A673 (cell line): Measurements from ENCODE around the gene BPHL. TPM values are rescaled to one million over a fixed set of nuclear protein-coding genes. Genes with fewer than 3 reads are reported as not detected.

Experiments
- BruUV-seq: library from RNA; stranded (reverse); fragments of 400-500 nt; replicated peaks from 2 replicates; lab custom pipeline; 2021; lab: Mats Ljungman, UMichigan
- CTCF ChIA-PET: fragments of 300-600 bp; sonication (Branson Sonifier 250); formaldehyde crosslinking; loops from one replicate; lab custom pipeline; 2022; ENCODE audit warnings: antibody characterized with exemption; lab: Charles Lee
- POLR2A ChIA-PET: fragments of 300-600 bp; sonication (Branson Sonifier 250); formaldehyde crosslinking; loops from one replicate; lab custom pipeline; 2022; ENCODE audit warnings: antibody characterized with exemption; ENCODE audit not compliant: low non-redundant PET; lab: Charles Lee
- DNase-seq: peaks from one replicate; pipeline ENCODE4 v3.0.0-alpha.2; 2015; ENCODE audit warnings: low spot score
- H3K27ac ChIP-seq: fragments of 200-600 bp; sonication (generic); 2 replicates; pipeline ENCODE4 v1.5.1; 2016; ENCODE audit warnings: mixed run types, low read depth, mild to moderate bottlenecking, mixed read lengths, antibody characterized with exemption, low read length; ENCODE audit not compliant: poor library complexity, severe bottlenecking
- H3K27me3 ChIP-seq: fragments of 200-600 bp; sonication (generic); replicated peaks from 2 replicates; pipeline ENCODE4 v1.6.1; 2017; ENCODE audit warnings: mixed run types, low read depth, mild to moderate bottlenecking, mixed read lengths, antibody characterized with exemption, low read length; ENCODE audit not compliant: insufficient read depth, poor library complexity
- H3K36me3 ChIP-seq: fragments of 200-600 bp; sonication (generic); 2 replicates; pipeline ENCODE4 v1.6.1; 2016; ENCODE audit warnings: mixed run types, mild to moderate bottlenecking, mixed read lengths, antibody characterized with exemption, low read length; ENCODE audit not compliant: insufficient read depth, poor library complexity, severe bottlenecking
- H3K4me1 ChIP-seq: fragments of 200-600 bp; sonication (generic); 2 replicates; pipeline ENCODE4 v1.6.1; 2017; ENCODE audit warnings: mixed run types, mild to moderate bottlenecking, mixed read lengths, antibody characterized with exemption, low read length; ENCODE audit not compliant: insufficient read depth, poor library complexity, severe bottlenecking
- H3K4me3 ChIP-seq: fragments of 200-600 bp; sonication (generic); 2 replicates; pipeline ENCODE4 v1.5.1; 2016; ENCODE audit warnings: low read depth, mixed run types, mild to moderate bottlenecking, mixed read lengths, low read length; ENCODE audit not compliant: poor library complexity, severe bottlenecking
- H3K9me3 ChIP-seq: fragments of 200-600 bp; sonication (generic); 2 replicates; pipeline ENCODE4 v1.6.1; 2016; ENCODE audit warnings: mixed run types, low read depth, mild to moderate bottlenecking, mixed read lengths, antibody characterized with exemption, low read length; ENCODE audit not compliant: poor library complexity, severe bottlenecking
- EZH2 ChIP-seq: fragments of 200-600 bp; sonication (generic); IDR thresholded peaks from 2 replicates; pipeline ENCODE4 v1.6.1; 2017; ENCODE audit warnings: borderline replicate concordance, low read depth, mild to moderate bottlenecking, mixed read lengths, antibody characterized with exemption, low read length; ENCODE audit not compliant: poor library complexity, severe bottlenecking
- intact Hi-C: fragments of 100-400 bp; cut with micrococcal nuclease; formaldehyde crosslinking; loops from one replicate; pipeline ENCODE4 v1.10.0; 2022; ENCODE audit not compliant: unreplicated experiment
- total RNA-seq: library from RNA; stranded (reverse); gene quantifications from 2 replicates; pipeline ENCODE4 v1.2.3, GENCODE V29; 2021
- TF ChIP-seq, protein P1 (sequence below): fragments of 300-800, 200-600 bp; sonication (generic); conservative IDR thresholded peaks from 2 replicates; pipeline ENCODE4 v1.5.1; 2017; ENCODE audit warnings: low read depth, mild to moderate bottlenecking, antibody characterized with exemption, low read length, moderate library complexity, mixed read lengths

BPHL gene
- total RNA-seq, 1 experiment from 2014 or later: 30.8 TPM

DNA sequence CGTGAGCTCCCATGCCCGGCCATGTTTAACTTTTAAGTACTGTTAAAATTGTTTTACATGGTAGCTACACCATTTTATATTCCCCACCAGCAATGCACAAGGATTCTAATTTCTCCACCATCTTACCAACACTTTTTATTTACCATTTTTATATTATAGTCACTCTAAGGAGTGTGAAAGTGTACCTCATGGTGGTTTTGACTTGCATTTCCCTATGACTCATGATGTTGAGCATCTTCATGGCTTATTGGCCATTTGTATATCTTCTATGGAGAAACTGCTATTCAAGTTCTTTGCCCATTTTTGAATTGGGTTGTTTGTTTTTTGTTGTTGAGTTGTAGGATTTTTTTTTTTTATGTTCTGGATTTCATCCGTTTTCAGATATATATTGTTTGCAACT is 15.6 kb upstream of the BPHL start:
- ChIA-PET CTCF (no interaction called here), POLR2A (no interaction called here)
- H3K4me3 ChIP-seq: no peak overlapping the region
- H3K27me3 ChIP-seq: no peaks in the 10 kb centered on the region
- BruUV-seq: no TSS peak
- H3K9me3 ChIP-seq: no peaks in the 10 kb centered on the region
- no peak for DNase-seq
- no peak for TF ChIP-seq EZH2
- TF ChIP-seq, protein P1, sequence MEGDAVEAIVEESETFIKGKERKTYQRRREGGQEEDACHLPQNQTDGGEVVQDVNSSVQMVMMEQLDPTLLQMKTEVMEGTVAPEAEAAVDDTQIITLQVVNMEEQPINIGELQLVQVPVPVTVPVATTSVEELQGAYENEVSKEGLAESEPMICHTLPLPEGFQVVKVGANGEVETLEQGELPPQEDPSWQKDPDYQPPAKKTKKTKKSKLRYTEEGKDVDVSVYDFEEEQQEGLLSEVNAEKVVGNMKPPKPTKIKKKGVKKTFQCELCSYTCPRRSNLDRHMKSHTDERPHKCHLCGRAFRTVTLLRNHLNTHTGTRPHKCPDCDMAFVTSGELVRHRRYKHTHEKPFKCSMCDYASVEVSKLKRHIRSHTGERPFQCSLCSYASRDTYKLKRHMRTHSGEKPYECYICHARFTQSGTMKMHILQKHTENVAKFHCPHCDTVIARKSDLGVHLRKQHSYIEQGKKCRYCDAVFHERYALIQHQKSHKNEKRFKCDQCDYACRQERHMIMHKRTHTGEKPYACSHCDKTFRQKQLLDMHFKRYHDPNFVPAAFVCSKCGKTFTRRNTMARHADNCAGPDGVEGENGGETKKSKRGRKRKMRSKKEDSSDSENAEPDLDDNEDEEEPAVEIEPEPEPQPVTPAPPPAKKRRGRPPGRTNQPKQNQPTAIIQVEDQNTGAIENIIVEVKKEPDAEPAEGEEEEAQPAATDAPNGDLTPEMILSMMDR: no peak
- H3K4me1 ChIP-seq: no peaks in the 10 kb centered on the region
- intact Hi-C loops: no loop called here
- H3K36me3 ChIP-seq: peaks cover 17% of the 10 kb centered on the region
- H3K27ac ChIP-seq: no peak overlapping the region

DNA sequence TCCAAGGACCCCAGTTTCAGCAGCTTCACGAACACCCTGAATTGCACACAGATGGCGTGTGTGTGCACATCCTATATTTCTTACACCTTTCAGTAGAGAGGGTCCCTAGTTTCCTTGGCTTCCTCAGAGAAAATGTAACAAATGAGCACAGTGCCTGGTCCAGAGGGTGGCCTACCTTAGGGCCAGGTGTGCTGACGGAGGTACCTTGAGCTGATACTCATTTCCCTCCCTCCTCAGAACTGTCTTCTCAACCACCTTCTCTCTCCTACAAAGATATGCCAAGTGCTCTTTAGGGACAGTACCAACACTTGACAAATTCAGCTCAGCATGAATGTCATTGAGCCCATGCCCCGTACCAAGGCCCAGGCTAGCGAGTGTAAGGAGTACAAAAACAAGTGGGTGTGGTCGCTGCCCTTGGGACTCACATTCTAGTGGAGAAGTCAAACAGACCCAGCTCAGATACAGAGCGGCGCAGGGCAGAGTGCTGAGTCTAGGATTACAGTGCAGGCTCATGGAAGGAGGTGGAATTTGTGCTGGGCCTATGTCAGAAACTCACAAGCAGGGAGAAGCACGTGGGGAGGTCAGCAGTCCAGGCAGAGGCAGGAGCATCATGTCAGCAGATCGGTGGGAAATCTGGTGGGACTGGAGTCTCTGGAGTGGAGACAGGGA is 9.6 kb upstream of the BPHL start:
- POLR2A ChIA-PET: no interaction called here
- DNase-seq: no peak
- TF ChIP-seq, protein P1: no peak
- no peak for TF ChIP-seq EZH2
- no peak overlapping the region for H3K27ac ChIP-seq
- H3K4me3 ChIP-seq: no peak overlapping the region
- H3K27me3 ChIP-seq: no peaks in the 10 kb centered on the region
- H3K4me1 ChIP-seq: no peaks in the 10 kb centered on the region
- peaks cover 21% of the 10 kb centered on the region for H3K36me3 ChIP-seq
- CTCF ChIA-PET: no interaction called here
- intact Hi-C loops: no loop called here
- BruUV-seq: no TSS peak
- H3K9me3 ChIP-seq: no peaks in the 10 kb centered on the region

DNA sequence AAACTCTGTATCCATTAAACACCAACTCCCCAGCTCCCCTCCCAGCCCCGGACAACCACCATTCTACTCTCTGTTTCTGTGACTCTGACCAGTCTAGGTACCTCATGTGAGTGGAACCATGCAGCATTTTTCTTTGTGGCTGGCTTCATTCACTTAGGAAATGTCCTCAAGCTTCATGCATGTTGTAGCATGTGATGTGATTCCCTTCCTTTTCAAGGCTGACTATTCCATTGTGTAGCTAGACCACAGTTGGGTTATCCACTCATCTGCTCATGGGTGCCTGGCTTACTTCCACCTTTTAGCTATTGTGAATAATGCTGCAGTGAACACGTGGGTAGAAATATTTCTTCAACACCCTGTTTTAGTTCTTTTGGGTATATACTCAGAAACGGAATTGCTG is 8.8 kb upstream of the BPHL start:
- Histone ChIP-seq H3K4me1 (no peaks in the 10 kb centered on the region), H3K9me3 (no peaks in the 10 kb centered on the region), H3K27ac (no peak overlapping the region), H3K27me3 (no peaks in the 10 kb centered on the region), H3K36me3 (peaks cover 21% of the 10 kb centered on the region), H3K4me3 (no peak overlapping the region)
- CTCF ChIA-PET: no interaction called here
- TF ChIP-seq, protein P1: no peak
- TF ChIP-seq EZH2: no peak
- no TSS peak for BruUV-seq
- DNase-seq: no peak
- POLR2A ChIA-PET: no interaction called here
- intact Hi-C loops: no loop called here
